Measurements from ENCODE around the gene SLC26A5.

DNA sequence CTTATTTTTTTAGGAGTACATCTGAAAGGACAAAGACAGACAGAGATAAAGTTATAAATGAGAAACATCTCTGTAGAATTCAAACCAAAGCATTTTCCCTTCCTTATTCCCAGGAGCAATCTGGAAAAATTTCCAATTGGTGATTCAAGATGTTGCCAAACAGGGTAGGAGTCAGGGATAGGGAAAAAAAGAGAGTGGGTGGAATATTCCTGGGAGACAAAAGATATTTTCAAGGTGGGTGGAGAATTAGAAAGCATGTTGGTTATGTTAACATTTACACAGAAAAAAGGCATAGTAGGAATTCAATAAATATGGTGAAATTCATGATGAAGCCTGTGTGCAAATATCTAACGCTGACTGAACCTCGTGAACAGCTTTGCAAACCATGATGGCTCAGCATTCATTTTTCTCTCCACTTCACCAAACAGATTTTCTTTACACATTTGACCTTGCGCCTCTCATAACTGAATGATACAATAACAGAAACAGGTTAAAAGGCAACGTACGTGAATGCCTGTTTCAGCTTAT is 25.1 kb downstream of the SLC26A5 start:
- TF ChIP-seq, protein P1, sequence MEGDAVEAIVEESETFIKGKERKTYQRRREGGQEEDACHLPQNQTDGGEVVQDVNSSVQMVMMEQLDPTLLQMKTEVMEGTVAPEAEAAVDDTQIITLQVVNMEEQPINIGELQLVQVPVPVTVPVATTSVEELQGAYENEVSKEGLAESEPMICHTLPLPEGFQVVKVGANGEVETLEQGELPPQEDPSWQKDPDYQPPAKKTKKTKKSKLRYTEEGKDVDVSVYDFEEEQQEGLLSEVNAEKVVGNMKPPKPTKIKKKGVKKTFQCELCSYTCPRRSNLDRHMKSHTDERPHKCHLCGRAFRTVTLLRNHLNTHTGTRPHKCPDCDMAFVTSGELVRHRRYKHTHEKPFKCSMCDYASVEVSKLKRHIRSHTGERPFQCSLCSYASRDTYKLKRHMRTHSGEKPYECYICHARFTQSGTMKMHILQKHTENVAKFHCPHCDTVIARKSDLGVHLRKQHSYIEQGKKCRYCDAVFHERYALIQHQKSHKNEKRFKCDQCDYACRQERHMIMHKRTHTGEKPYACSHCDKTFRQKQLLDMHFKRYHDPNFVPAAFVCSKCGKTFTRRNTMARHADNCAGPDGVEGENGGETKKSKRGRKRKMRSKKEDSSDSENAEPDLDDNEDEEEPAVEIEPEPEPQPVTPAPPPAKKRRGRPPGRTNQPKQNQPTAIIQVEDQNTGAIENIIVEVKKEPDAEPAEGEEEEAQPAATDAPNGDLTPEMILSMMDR (conservative IDR thresholded peaks at IDR 0.05; ENCODE audit: low read length) = no peak
- no peak for TF ChIP-seq EZH2phosphoT487 (IDR thresholded peaks at IDR 0.05; ENCODE audit: borderline replicate concordance)

Data from Loucy (cell line).